ENCODE results near the gene SUGCT.

Gene SUGCT

GRCh38 chr7:40720416-40720815 is 585.6 kb downstream of the SUGCT start:
- TF ChIP-seq YY1 (IDR thresholded peaks at IDR 0.05; ENCODE audit: low read depth): no peak

- TF ChIP-seq ZBTB7A (IDR thresholded peaks at IDR 0.05; ENCODE audit: low read depth): no peak
- TF ChIP-seq USF1 (IDR thresholded peaks at IDR 0.05): no peak
- TF ChIP-seq, protein P1, sequence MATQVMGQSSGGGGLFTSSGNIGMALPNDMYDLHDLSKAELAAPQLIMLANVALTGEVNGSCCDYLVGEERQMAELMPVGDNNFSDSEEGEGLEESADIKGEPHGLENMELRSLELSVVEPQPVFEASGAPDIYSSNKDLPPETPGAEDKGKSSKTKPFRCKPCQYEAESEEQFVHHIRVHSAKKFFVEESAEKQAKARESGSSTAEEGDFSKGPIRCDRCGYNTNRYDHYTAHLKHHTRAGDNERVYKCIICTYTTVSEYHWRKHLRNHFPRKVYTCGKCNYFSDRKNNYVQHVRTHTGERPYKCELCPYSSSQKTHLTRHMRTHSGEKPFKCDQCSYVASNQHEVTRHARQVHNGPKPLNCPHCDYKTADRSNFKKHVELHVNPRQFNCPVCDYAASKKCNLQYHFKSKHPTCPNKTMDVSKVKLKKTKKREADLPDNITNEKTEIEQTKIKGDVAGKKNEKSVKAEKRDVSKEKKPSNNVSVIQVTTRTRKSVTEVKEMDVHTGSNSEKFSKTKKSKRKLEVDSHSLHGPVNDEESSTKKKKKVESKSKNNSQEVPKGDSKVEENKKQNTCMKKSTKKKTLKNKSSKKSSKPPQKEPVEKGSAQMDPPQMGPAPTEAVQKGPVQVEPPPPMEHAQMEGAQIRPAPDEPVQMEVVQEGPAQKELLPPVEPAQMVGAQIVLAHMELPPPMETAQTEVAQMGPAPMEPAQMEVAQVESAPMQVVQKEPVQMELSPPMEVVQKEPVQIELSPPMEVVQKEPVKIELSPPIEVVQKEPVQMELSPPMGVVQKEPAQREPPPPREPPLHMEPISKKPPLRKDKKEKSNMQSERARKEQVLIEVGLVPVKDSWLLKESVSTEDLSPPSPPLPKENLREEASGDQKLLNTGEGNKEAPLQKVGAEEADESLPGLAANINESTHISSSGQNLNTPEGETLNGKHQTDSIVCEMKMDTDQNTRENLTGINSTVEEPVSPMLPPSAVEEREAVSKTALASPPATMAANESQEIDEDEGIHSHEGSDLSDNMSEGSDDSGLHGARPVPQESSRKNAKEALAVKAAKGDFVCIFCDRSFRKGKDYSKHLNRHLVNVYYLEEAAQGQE (IDR thresholded peaks at IDR 0.05; ENCODE audit: low read depth): no peak
- TF ChIP-seq EGR1 (IDR thresholded peaks at IDR 0.05): no peak
- TF ChIP-seq YY1 (IDR thresholded peaks at IDR 0.05; ENCODE audit: low read depth): no peak
- TF ChIP-seq TAF1 (IDR thresholded peaks at IDR 0.05; ENCODE audit: low read depth): no peak
- TF ChIP-seq NFIC (IDR thresholded peaks at IDR 0.05): no peak
- no peak for TF ChIP-seq CREB1 (IDR thresholded peaks at IDR 0.05; ENCODE audit: low read depth)
- TF ChIP-seq FOXM1 (IDR thresholded peaks at IDR 0.05; ENCODE audit: borderline replicate concordance, low read depth): no peak
- no peak for TF ChIP-seq RAD21 (IDR thresholded peaks at IDR 0.05; ENCODE audit: low read depth)
- TF ChIP-seq MAX (IDR thresholded peaks at IDR 0.05): no peak
Observed at GRCh38 chr7:40721342-40721949, 586.6 kb downstream of the SUGCT start.

GRCh38 chr7:40722242-40722641 is 587.4 kb downstream of the SUGCT start:
- TF ChIP-seq TAF1 (IDR thresholded peaks at IDR 0.05; ENCODE audit: low read depth) (no peak), FOXM1 (IDR thresholded peaks at IDR 0.05; ENCODE audit: borderline replicate concordance, low read depth) (no peak), RAD21 (IDR thresholded peaks at IDR 0.05; ENCODE audit: low read depth) (no peak), CEBPB (IDR thresholded peaks at IDR 0.05) (no peak), USF1 (IDR thresholded peaks at IDR 0.05) (no peak), EGR1 (IDR thresholded peaks at IDR 0.05) (no peak), CREB1 (IDR thresholded peaks at IDR 0.05; ENCODE audit: low read depth) (no peak), MAX (IDR thresholded peaks at IDR 0.05) (no peak), ZBTB7A (IDR thresholded peaks at IDR 0.05; ENCODE audit: low read depth) (no peak), EP300 (IDR thresholded peaks at IDR 0.05; ENCODE audit: borderline replicate concordance) (no peak), TEAD4 (IDR thresholded peaks at IDR 0.05) (no peak), YY1 (IDR thresholded peaks at IDR 0.05; ENCODE audit: low read depth) (no peak), NFIC (IDR thresholded peaks at IDR 0.05) (no peak), TCF12 (IDR thresholded peaks at IDR 0.05; ENCODE audit: low read depth) (no peak)
- TF ChIP-seq, protein P1 (IDR thresholded peaks at IDR 0.05; ENCODE audit: low read depth): no peak

DNA sequence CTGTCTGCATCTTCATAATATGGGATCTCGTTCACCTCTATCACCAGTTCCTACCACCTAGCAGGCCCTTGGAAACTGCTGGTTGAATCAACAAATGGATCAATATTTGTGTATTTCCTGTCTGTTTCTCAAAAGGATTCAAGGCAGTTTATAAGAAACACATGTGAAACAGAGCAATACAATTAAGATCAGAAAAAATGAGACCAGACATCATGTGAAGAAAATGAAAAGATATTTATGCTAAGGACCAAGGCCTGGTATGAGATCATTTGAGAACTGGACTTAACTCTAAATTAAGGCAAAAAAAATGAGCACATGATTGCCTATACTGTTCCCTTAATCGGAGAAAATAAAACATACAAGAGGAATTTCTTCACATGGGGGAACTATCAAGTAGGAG is 589.0 kb downstream of the SUGCT start:
- TF ChIP-seq FOXM1 (IDR thresholded peaks at IDR 0.05; ENCODE audit: borderline replicate concordance, low read depth) (no peak), YY1 (IDR thresholded peaks at IDR 0.05; ENCODE audit: low read depth) (no peak), TEAD4 (IDR thresholded peaks at IDR 0.05) (no peak), USF1 (IDR thresholded peaks at IDR 0.05) (no peak), NFIC (IDR thresholded peaks at IDR 0.05) (no peak), CEBPB (IDR thresholded peaks at IDR 0.05) (no peak), RAD21 (IDR thresholded peaks at IDR 0.05; ENCODE audit: low read depth) (no peak)
- TF ChIP-seq, protein P1 (IDR thresholded peaks at IDR 0.05; ENCODE audit: low read depth): no peak

Data from Ishikawa (cell line).